AG20443 (cell line): Measurements from ENCODE around the gene STK11.
A peak's percentile ranks its signal among the peaks of the same experiment; 100 is the strongest.

Source experiments
- DNase-seq: peaks from one replicate; pipeline ENCODE4 v3.0.0; 2012; ENCODE audit warnings: low spot score, mixed read lengths

The STK11 gene

DNA sequence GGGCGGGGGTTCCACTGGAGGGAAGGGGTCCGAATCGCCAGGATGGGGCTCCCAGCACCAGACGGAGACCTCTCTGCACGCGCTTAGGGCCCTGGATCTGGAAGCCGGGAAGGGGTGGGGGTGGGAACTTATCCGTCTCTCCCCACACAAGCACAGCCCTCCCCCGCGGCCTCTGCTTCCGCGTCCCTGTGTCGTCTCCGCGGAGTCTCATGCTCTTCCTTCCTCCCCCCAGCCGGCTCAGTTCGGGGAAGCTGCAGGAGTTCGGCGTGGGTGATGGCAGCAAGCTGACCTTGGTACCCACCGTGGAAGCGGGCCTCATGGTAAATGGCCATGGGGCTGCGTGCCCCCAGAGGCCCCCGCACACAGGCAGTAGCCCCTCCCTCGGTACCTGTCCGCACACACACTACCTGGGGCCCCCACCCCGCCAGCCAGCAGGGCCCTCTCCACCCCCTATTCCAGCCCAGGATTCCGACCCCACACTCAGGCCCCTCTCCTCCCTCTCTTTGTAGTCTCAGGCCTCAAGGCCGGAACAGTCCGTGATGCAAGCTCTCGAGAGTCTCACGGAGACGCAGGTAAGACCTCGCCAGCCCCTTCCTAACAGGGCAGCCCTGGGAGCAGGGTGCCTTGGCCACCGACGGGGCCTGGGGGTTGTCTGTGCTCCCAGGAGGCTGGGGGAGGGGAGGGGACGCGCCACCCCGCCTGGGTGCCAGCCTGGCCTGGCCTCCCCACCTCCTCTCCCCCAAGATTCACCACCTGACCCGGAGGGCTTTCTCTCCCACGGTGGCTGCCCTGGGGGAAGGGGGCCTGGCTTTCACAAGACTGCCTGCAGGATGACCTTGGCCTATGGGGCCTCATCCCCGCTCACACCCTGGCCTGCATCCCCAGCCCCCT is 46.0 kb downstream of the STK11 start:
- no peak for DNase-seq

DNA sequence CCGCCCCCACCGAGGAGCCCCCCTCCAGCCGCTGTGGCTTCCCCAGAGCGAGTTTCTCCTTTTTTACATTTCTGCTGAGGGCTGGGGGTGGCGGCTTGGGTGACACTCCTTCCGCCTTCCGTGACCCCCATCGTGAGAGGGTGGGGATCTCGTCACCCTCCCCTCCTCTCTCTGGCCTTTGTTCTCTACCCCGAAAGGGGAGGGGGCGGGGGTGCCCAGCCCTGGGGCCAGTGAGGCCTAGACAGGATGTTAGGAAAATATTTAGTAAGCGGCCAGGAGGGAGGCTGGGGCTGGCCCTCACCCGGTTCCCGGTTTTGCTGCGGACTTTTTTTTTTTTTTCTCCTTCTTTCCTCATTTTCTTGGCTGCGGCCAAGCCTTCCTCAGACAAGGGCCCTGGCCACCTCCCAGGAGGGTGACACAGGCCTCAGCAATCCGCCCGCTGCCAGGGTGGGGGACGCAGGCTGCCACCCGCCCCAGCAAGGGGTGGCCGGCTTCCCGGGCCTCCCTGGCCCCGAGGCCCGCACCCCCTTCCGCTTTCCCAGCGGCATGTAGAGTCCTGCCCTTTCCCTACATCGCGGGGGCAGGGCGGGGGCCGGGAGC is 46.7 kb downstream of the STK11 start:
- peak; percentile 81 for DNase-seq

DNA sequence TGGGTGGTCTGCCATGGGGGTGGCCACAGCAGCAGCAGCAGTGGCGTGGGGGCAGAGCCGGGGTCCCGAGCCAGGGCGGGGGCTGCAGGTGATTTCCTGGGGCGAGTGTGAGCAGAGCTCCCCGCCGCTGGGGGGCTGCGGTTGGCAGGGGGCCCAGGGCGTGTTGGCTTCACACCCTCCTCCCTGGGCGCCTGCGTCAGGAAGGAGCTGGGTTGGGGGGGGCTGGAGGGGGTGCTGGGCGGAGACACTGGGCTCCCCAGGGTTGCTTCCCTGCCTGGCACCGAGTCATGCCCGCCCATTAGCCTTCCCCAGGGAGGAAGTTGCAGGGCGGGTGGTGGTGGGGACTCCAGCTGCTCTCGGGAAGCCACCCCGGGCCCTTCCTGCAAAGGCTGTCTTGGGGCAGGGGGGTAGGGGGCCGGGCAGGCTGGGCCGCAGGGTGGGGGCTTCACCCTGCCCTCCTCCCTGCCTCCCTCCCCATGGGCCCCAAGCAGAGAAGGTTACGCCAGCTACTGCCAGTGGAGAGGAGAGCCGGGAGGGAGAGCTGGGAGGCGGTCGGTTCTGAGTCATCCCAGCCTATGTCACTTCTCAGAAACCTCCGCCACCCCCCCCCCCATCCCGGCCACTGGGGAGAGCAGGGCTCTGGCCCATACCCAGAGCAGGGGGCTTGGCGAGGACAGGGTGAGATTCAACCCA is 47.4 kb downstream of the STK11 start:
- DNase-seq: peak; percentile 79

DNA sequence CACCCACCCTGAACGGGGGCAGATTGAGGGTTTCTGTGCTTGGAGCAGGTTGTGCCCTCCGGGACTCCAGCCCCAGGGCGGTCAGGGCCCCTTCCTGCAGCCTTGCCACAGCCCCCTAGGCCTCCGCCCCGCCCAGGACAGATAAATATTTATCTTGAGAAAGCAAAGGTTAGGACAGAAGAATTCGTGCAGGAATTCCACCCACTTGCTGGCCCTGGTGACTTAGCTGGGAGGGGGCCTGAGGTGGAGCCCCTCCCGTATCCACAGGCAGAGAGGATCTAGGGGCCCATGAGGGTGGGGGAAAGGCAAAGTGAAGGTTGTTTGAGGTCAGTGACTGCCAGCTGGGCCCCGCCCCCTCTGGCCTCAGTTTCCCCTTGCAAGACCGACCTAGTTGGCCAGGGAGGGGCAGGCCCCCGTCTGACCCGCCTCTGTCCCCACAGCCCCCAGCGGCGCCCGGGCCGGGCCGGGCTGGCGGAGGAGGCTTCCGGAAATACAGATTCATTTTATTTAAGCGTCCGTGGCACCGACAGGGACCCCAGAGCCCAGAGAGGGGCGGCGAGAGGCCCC is 48.0 kb downstream of the STK11 start:
- peak; percentile 39 for DNase-seq

DNA sequence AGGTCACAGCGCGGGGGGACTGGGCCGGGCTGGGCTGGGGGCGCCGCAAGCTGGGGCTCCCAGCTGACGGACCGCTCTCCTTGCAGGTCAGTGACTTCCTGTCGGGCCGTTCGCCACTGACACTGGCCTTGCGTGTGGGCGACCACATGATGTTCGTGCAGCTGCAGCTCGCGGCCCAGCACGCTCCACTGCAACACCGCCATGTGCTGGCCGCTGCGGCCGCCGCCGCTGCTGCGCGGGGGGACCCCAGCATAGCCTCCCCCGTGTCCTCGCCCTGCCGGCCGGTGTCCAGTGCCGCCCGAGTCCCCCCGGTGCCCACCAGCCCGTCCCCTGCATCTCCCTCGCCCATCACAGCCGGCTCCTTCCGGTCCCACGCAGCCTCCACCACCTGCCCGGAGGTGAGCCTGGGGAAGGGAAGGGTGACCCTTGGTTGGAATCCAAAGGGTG is 48.5 kb downstream of the STK11 start:
- no peak for DNase-seq

DNA sequence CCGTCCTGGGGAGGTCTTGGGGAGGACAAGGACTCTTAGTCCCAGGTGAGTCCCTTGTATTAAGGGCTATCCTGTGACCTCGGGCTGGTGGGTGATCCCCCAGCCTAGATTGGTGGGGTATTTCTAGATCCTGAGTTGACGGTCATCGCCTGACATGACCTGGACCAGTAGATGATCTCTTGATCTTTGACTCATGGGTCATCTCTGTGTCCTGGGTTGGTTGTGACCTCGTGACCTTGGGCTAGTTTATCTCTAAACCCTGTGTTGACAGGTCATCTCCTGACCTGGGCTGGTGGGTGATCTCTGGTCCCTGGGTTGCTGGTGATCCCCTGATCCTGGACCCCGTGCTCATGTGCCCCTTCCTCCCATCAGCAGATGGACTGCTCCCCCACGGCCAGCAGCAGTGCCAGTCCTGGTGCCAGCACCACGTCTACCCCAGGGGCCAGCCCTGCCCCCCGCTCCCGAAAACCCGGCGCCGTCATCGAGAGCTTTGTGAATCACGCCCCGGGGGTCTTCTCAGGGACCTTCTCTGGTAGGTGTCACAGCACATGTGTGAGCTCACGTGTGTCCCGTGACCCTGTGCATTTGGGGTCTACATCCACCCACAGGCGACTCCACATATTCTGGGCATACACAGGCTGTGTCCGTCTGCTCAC is 49.1 kb downstream of the STK11 start:
- DNase-seq: no peak

DNA sequence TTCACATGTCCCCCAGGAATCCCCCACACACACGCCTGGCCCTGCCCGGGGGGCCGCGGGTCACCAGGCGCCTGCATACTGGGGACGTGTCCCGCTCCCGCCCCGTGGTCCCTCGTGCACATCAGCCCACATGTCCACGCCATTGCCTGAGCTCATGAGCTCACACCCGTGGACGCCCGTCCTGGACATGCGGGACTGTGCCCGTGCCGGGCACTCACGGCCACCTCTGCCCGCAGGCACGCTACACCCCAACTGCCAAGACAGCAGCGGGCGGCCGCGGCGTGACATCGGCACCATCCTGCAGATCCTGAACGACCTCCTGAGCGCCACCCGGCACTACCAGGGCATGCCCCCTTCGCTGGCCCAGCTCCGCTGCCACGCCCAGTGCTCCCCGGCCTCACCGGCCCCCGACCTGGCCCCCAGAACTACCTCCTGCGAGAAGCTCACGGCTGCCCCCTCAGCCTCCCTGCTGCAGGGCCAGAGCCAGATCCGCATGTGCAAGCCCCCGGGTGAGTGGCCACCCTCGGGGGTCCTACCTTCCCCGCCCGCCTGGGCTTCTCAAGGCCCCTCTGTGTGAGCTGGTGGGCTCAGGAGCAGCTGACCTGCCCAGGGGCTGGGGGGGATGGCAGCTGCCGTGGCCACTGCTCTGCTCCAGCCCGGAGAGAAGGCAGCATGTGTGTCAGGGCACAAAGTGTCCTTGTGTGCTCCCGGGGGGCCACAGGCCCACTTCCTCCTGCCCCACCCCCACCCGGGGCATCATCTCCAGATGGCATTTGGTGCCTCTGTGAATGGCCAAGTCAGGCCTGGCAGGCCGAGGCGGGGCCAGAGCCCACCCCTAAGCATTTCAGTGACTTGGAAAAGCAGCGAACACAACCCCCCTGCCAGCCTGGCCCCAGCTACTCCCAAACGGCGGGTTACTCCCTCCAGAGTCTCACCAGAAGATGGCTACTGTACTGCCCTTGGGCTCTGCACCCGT is 49.9 kb downstream of the STK11 start:
- no peak for DNase-seq

DNA sequence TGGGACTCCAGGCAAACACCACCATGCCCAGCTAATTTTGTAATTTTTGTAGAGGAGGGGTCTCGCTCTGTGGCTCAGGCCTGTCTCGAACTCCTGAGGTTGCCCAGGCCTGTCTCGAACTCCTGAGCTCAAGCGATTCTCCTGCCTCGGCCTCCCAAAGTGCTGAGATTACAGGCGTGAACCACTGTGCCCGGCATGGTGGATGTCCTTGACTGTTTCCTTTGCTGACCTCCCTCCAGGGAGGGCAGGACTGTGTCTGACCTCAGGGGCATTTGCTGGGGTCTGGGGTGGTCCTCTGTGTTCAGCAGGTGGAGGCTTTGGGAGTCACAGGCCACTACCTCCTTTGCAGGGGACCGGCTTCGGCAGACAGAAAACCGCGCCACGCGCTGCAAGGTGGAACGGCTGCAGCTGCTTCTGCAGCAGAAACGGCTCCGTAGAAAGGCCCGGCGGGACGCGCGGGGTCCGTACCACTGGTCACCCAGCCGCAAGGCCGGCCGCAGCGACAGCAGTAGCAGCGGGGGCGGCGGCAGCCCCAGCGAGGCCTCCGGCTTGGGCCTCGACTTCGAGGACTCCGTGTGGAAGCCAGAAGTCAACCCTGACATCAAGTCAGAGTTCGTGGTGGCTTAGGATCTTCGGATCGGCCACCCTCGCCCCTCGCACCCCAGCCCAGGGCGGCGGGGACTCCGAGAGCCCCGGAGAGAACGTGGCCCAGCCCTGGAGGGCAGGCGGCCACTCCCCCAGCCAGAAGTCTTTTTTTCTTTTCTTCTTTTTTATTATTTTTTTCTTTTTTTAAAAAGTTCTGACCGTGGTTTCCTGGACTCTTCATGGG is 51.3 kb downstream of the STK11 start:
- no peak for DNase-seq

DNA sequence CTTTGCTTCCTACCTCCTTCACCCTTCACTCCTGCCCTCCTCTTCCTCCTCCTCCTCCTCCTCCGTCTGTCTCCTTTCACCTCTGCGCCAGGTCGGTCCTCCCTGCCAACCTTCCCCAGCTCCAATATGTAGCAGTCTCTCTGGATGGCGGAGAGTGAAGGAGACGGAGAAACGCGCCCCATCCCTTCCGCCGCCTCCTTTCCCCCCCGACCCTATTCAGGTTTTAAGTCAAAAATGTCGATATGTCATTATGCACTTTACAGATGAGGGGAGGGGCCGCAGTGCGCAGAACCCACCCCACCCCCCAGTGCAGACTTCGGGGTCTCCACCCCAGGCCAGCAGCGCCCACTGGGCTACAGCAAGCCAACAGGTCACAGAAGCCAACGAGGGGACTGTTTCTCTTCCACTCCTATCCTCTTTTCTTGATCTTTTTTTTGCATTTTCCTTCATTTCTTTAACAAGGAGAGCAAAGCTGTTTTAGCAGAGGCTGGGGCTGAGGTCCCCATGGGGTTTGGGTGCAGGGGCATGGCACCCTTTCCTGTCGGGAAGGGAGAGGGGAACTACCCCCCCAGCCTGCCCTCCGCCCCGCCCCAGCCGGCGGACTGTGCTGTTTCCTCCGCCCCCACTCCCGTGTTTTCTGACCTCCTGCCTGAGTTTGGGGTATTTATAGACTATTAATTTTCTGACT is 52.0 kb downstream of the STK11 start:
- DNase-seq: no peak

DNA sequence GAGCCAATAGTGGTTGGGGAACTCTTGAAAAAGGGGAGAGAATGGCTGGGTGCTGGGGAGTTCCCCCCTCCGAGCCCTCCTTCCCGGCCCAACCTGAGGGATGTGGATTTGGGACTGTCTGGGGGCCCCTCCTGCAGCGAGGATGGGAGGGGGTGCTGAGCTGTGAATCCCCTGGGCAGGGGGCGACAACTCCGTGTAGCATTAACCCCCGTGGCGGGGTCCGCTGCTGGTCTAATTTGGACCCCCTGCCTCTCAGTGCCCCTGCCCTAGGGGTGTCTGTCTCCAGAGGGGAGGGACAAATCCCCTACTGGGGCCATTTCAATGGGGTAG is 52.5 kb downstream of the STK11 start:
- DNase-seq: no peak

DNA sequence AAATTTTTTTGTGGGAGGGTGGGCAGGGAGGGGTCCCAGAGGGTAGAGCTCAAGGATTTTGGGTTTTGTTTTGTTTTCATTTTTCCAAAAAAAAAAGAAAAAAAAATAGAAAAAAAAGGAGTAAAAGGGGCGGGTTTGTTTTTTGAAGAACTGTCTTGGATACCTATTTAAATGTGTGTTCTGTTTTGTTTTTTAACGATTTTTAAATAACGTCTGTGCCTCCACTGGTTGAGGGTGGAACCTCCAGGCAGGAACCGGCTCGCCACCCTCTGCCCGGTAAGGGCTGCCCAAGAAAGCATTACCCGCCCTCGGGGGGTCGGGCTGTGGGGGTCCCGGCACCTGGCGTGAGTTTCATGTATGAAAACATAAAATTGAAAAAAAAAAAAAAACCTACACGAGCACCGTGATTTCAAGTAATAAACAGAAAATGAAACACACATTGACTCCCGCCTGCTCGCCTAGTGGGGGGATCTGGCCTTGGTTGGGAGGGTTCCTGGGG is 53.2 kb downstream of the STK11 start:
- no peak for DNase-seq

DNA sequence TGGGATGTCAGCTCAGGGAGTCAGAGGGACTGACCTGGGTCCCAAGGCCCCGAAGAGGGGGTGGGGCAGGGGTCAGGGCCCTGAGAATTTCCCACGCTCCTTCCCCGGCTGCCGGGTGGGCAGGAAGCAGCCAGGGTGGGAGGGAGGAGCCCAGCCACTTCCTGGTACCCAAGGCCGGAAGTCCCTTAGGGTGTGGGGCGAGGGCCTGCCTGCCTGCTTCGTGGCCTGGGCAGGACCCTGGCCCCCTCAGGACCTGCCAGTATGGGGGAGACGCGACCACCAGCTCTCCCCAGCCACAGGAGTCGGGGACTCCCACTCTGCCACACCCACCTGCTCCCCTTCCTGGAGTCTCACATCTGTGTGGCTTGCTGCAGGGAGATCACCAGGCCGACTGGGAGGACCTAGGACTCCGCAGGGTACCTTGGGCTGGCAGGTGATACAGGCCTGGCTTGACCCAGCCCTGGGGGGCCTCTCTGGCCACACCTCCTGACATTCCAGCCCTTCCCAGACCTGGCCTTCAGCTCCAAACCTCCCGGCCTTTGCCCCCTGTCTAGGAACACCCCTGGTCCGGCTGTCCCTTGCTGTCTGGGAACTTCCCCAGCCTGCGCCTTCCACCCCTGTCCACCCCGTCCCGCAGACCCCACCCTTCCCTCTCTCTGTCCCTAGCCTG is 53.8 kb downstream of the STK11 start:
- no peak for DNase-seq

DNA sequence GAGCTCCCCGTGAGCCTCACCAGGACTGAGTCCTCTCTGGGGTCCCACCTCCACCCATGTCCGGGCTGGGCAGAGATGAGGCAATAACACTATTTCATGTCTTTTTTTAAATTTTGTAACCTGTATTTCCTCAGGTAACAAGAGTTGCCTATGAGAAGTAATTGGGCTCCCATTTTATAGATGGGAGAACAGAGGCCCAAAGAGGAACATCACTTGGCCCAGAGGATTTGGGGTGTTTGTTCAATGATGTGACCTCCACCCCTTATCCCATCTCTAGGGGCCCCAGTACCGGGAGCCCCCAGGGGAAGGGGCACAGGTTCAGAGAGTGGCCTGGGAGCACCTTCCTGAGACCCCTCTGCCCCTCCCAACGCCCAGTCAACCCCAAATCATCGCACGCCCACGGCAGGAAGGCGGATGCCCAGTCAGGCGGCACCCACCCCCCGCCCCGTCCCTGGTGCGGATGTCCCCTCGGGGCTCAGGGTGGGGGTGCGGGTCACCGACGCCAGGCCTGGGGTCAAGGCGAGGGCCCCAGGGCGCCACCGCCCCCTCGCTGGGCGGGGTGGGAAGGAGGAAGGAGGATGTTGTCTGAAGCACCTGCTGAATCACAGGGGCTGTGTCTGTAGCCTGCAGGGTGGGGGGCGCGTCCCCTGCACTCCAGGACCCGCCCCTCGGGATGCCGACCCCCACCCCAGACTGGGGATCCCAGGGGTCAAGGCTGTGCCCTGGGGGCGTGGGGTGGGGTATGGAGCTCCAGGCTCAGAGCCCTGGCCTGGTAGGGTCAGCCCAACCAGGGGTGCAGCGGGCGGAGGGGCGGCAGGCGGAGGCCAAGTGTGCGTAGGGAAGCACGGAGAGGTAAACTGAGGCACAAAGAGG is 54.5 kb downstream of the STK11 start:
- DNase-seq: no peak

DNA sequence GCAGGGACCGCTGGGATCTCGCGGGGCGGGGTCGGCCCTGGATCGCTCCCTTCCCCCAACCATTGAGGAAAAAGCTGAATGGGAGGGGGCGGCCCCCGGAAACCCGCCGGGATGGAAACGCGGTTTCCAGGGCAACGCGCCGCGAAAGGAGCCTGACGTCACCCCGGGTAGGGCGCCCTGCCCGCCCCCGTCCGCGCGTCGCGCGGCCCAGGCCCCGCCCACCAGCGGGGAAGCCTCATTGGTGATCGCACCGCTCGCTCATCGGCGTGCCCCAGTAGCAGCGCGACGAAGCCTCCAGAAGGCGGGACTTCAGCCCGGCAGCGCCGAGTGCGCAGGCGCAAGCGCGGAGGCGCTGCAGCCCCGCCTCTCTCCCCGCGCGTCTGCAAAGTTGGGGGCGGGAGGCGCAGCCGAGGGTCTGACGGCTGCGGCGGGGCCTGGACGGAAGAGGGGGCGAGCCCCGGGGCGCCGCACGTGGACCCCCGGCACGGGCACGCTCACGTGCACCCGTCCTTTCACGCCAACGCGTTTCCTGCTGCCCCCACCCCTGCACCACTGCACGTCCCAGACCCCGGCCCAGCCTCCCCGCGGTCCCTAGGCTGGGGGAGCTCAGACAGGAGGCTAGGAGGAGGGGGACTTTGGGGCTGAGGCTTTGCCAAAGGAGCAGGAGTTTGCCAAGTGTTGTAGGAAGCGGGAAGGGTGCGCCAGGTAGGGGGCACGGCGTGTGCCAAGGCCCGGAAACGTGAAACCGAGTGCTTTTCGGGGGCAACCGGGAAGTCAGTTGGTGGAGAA is 55.4 kb downstream of the STK11 start:
- DNase-seq: peak; percentile 94

DNA sequence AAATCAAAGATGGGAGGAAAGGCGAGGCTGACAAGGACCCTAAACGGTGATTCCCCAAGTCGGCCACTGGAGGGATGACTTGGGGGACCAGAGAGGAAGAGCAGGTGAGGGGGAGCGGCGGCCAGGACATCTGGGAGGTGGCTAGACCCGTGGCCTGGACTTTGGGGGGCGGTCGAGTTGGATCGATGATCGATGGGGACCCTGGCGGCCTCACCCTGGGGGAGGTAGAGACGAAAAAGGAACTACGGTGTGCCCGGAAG is 55.9 kb downstream of the STK11 start:
- DNase-seq: no peak

DNA sequence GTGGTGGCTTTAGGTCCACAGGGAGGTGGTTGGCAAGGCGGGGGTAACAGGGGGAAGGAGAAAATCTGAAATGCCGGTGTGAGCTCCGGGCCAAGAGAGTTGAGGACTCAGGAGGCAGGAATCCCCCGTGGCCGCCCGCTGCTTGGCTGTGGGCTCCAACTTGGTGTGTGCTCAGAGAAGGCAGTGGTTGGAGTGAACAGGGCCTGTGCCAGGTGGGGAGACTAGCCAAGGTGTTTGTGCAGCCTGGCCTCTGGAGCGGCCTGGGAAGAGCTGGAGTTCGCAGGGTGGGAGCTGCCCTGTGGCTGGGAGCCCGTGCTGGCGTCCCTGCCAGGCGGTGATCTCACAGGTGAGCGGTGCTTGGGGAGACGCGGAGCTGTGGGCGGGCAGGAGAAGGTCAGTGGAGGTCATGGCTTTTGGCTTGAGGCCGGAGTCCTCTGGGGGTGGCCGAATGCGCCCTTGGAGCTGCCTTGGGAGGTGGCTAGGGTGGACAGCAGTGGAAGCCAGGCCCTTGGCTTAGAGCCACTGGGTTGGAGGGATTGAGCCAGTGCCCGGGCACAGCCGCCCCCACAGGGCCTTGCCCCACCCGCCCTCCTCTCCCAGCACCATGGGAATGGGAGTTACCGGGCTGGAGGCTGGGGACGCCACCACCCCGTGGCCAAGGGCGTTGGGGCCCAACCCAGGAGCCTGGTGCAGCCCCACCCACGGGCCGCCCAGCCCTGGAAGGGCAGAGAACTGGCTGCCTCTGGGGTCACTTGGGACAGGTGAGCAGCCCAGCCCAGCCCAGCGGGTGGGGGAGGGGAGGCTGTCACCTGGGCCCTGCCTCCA is 56.4 kb downstream of the STK11 start:
- DNase-seq: no peak
